ENCODE measurements around the gene KDM4C.

The KDM4C gene

DNA sequence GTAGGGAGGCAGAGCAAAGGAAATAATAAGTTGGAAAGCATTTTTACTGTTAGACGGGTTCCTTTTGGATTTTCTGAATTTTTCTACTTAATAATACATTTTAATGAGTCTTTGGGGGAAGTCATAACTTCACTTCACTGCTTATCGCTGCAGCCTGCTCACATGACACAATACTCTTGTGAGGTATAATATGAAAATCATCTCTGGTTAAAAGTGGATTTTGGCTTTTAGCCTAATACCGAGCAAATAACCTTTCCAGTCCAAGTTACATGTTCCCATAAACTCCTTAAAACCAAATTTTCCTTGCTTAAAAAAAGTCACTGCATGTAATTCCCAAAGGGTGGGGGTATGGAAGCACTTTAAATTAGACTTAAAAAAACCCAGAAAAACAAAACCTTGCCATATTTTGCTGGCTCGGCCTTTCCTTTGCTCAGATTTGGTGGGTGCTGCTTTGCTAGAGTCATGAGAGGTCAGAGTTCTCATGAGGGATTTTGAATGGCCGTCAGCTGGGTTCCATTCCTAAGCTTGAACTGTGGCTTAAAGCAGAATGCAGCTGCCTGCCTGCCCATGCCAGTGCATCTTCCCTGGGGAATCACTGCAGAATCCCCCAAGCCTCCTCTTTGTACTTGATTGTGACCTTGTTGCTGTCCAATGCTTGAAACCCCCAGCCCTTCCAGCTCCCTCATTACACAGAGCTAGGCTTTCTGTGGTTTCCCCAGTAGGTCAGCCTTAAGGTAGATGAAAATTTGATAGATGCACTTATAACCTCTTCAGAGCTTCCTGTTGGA is 331.8 kb downstream of the KDM4C start:
- TF ChIP-seq, protein P1, sequence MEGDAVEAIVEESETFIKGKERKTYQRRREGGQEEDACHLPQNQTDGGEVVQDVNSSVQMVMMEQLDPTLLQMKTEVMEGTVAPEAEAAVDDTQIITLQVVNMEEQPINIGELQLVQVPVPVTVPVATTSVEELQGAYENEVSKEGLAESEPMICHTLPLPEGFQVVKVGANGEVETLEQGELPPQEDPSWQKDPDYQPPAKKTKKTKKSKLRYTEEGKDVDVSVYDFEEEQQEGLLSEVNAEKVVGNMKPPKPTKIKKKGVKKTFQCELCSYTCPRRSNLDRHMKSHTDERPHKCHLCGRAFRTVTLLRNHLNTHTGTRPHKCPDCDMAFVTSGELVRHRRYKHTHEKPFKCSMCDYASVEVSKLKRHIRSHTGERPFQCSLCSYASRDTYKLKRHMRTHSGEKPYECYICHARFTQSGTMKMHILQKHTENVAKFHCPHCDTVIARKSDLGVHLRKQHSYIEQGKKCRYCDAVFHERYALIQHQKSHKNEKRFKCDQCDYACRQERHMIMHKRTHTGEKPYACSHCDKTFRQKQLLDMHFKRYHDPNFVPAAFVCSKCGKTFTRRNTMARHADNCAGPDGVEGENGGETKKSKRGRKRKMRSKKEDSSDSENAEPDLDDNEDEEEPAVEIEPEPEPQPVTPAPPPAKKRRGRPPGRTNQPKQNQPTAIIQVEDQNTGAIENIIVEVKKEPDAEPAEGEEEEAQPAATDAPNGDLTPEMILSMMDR (IDR thresholded peaks at IDR 0.05) = no peak
- H3K27ac ChIP-seq = no peak overlapping the region
- peaks cover 0 to 26% (median 9%) of the 10 kb centered on the region in 4 donors for H3K4me1 ChIP-seq
- no peak for DNase-seq
- H3K4me3 ChIP-seq = no peak overlapping the region
- no peaks in the 10 kb centered on the region for H3K9me3 ChIP-seq
- peaks cover 0 to 10% (median 0%) of the 10 kb centered on the region in 3 donors for H3K36me3 ChIP-seq
- intact Hi-C loops (cut with DNase I; ENCODE audit: low total_unique reads) = no loop called here
- H3K27me3 ChIP-seq = no peaks in the 10 kb centered on the region

DNA sequence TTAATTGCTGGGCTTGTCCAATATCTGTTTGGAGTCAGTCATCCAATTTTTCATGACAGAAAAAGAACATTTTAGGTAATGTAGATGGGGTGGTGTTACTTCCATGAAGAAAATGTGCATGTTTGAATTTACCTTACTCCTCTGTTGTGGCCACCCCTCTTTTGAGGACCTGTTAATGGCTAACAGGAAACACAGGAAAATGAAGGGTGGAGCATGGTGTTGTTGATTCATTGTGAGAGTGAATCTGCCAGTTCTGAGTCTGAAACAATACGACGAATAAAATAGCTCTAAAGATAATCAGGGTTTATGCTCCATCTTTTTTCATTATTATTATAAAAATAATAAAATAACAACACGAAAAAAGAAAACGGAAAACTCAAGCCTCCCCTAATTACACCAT is 335.3 kb downstream of the KDM4C start:
- Histone ChIP-seq H3K4me3 (no peak overlapping the region), H3K9me3 (no peaks in the 10 kb centered on the region), H3K27me3 (no peaks in the 10 kb centered on the region), H3K36me3 (no peaks in the 10 kb centered on the region), H3K4me1 (peaks cover 0 to 26% (median 9%) of the 10 kb centered on the region in 4 donors), H3K27ac (no peak overlapping the region)
- no peak for DNase-seq
- intact Hi-C loops (cut with DNase I; ENCODE audit: low total_unique reads) = no loop called here
- TF ChIP-seq, protein P1 (IDR thresholded peaks at IDR 0.05) = no peak

DNA sequence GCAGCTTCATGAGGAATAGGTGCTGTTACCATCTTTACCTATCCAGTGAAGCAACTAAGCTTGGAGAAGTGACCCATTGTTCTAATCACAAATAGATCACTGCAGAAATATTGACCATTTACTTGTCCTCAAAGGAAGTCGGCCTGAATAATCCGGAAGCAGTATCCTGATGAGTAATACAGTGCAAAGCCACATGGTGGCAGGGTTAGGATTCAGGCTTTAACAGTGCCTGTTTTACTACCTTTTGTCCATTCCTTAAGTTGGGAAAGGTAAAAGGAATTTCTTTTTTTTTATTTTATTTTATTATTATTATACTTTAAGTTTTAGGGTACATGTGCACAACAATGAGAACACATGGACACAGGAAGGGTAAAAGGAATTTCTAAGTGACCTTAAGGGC is 336.3 kb downstream of the KDM4C start:
- no peak for DNase-seq
- H3K9me3 ChIP-seq = no peaks in the 10 kb centered on the region
- H3K4me1 ChIP-seq = peaks cover 0 to 17% (median 9%) of the 10 kb centered on the region in 4 donors
- TF ChIP-seq, protein P1 (IDR thresholded peaks at IDR 0.05) = no peak
- H3K27ac ChIP-seq = no peak overlapping the region
- no peaks in the 10 kb centered on the region for H3K36me3 ChIP-seq
- no peak overlapping the region for H3K4me3 ChIP-seq
- intact Hi-C loops (cut with DNase I; ENCODE audit: low total_unique reads) = no loop called here
- no peaks in the 10 kb centered on the region for H3K27me3 ChIP-seq

DNA sequence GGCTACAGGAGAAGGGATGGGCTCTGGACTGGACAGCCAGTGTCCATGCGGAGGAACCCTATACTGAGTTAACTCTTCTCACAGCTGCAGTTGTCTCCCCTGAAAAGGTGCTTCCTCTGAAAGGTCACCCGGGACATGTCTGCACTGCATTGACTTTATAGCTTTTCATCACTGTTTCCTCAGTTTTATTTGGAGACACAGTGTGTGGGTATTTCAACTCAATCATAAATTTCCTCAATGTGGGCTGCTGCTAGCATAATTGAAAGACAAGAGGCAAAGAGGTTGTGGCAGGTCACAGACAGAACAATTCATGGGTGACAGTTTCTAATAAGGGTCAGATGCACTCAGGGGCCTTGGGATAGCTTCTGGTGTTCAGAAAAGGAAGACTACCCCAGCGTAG is 336.8 kb downstream of the KDM4C start:
- TF ChIP-seq, protein P1 (IDR thresholded peaks at IDR 0.05) = no peak
- Histone ChIP-seq H3K4me1 (peaks cover 0 to 11% (median 5%) of the 10 kb centered on the region in 4 donors), H3K27ac (no peak overlapping the region), H3K27me3 (no peaks in the 10 kb centered on the region), H3K36me3 (no peaks in the 10 kb centered on the region), H3K9me3 (no peaks in the 10 kb centered on the region), H3K4me3 (no peak overlapping the region)
- DNase-seq = no peak
- intact Hi-C loops (cut with DNase I; ENCODE audit: low total_unique reads) = no loop called here

DNA sequence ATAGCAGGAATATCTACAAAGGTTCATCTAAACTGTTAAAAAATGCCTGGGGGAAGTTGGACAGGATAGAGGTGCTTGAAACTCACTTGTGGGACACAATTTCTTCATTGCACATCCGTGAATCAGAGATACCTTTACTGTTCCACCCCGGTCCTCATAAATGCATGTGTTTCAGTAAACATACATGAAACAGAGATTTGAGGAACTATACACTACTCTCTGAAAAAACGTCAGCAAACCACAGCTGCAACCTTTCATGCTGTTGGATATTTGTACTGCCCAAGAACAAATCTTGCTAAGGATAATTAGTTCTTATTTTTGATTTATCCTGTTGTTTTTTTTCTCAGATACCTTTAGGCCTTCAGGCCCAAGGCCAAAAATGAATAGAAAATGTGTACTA is 337.3 kb downstream of the KDM4C start:
- no peak for DNase-seq
- no peaks in the 10 kb centered on the region for H3K27me3 ChIP-seq
- H3K4me3 ChIP-seq = no peak overlapping the region
- intact Hi-C loops (cut with DNase I; ENCODE audit: low total_unique reads) = no loop called here
- TF ChIP-seq, protein P1 (IDR thresholded peaks at IDR 0.05) = no peak
- no peaks in the 10 kb centered on the region for H3K36me3 ChIP-seq
- H3K4me1 ChIP-seq = peaks cover 0 to 7% (median 1%) of the 10 kb centered on the region in 4 donors
- no peak overlapping the region for H3K27ac ChIP-seq
- H3K9me3 ChIP-seq = no peaks in the 10 kb centered on the region
